Endothelial cell of umbilical vein (primary cell): ENCODE results near the gene MN1. TPM values are rescaled to one million over a fixed set of nuclear protein-coding genes. Genes with fewer than 3 reads are reported as not detected.

ENCODE experiments used
- BruUV-seq: library from RNA; stranded (reverse); fragments of 400-500 nt; replicated peaks from 2 replicates; lab custom pipeline; 2021; lab: Mats Ljungman, UMichigan
- CTCF ChIA-PET: fragments of 300-600, 350-600 bp; sonication (Branson Sonifier 250); formaldehyde crosslinking; loops from one replicate; lab custom pipeline; 2021; ENCODE audit warnings: antibody characterized with exemption, inconsistent platforms; lab: Charles Lee
- POLR2A ChIA-PET: fragments of 300-600, 350-600 bp; sonication (Branson Sonifier 250); formaldehyde crosslinking; loops from one replicate; lab custom pipeline; 2021; ENCODE audit warnings: antibody characterized with exemption, inconsistent platforms; lab: Charles Lee
- DNase-seq: peaks from one replicate; pipeline ENCODE4 v3.0.0-alpha.2; 2011; ENCODE audit warnings: low read depth, low spot score
- FAIRE-seq: peaks from 2 replicates; lab custom pipeline; 2011; peaks lifted over from hg19 to GRCh38; lab: Jason Lieb, UNC
- H2AFZ ChIP-seq: 2 replicates; pipeline ENCODE4 v1.6.0; 2012; ENCODE audit warnings: low read depth, low read length, control low read depth, inconsistent platforms
- H3K27ac ChIP-seq: 2 replicates; pipeline ENCODE4 v1.5.1; 2011; ENCODE audit warnings: low read depth, mild to moderate bottlenecking, control low read depth, low read length, moderate library complexity; ENCODE audit not compliant: insufficient read depth
- H3K27me3 ChIP-seq, 2 experiments: 2 replicates each; pipeline versions ENCODE4 v1.6.0 to v1.6.1; 2011; ENCODE audit warnings: low read length in 2 of 2, mixed read lengths in 1 of 2; ENCODE audit not compliant: control insufficient read depth in 2 of 2, insufficient read depth in 2 of 2
- H3K36me3 ChIP-seq, 2 experiments: 2 replicates in 1 of 2; 3 replicates in 1 of 2; pipeline ENCODE4 v1.5.1; 2011; ENCODE audit warnings: low read length in 2 of 2, mild to moderate bottlenecking in 1 of 2, moderate library complexity in 1 of 2; ENCODE audit not compliant: control insufficient read depth in 2 of 2, insufficient read depth in 2 of 2; ENCODE audit errors: extremely low read depth in 1 of 2
- H3K4me1 ChIP-seq: 3 replicates; pipeline ENCODE4 v1.5.1; 2011; ENCODE audit warnings: mild to moderate bottlenecking, low read length; ENCODE audit not compliant: control insufficient read depth, insufficient read depth; ENCODE audit errors: extremely low read depth
- H3K4me2 ChIP-seq: 2 replicates; pipeline ENCODE4 v1.6.1; 2011; ENCODE audit warnings: low read length, control low read depth, mixed read lengths; ENCODE audit not compliant: insufficient read depth
- H3K4me3 ChIP-seq, 3 experiments: fragments of 200-600 bp in 1 of 3; sonication (generic), shearing (Covaris generic) in 1 of 3; replicated peaks in 1 of 3; 2 replicates each; pipeline ENCODE4 v1.5.1; 2011 to 2016; ENCODE audit warnings: control low read depth in 3 of 3, low read length in 3 of 3, mild to moderate bottlenecking in 2 of 3, inconsistent platforms in 1 of 3, low read depth in 1 of 3, moderate library complexity in 1 of 3; ENCODE audit not compliant: insufficient read depth in 1 of 3
- H3K79me2 ChIP-seq: 2 replicates; pipeline ENCODE4 v1.6.0; 2012; ENCODE audit warnings: low read length, inconsistent platforms; ENCODE audit not compliant: control insufficient read depth, insufficient read depth
- H3K9ac ChIP-seq: replicated peaks from 2 replicates; pipeline ENCODE3; 2011; ENCODE audit warnings: low read length, control low read depth; ENCODE audit not compliant: insufficient read depth; ENCODE audit errors: extremely low read depth
- H3K9me1 ChIP-seq: replicated peaks from 3 replicates; pipeline ENCODE4 v1.6.0; 2011; ENCODE audit warnings: mild to moderate bottlenecking, low read length; ENCODE audit not compliant: control insufficient read depth, insufficient read depth; ENCODE audit errors: extremely low read depth
- H3K9me3 ChIP-seq: replicated peaks from 2 replicates; pipeline ENCODE4 v1.5.1; 2012; ENCODE audit warnings: low read length, inconsistent platforms; ENCODE audit not compliant: control insufficient read depth, insufficient read depth
- H4K20me1 ChIP-seq: replicated peaks from 2 replicates; pipeline ENCODE3; 2011; ENCODE audit warnings: mild to moderate bottlenecking, low read length; ENCODE audit not compliant: control insufficient read depth, insufficient read depth; ENCODE audit errors: extremely low read depth
- CTCF ChIP-seq, 2 donors: IDR thresholded peaks; 1 replicate in 1 of 2; 2 replicates in 1 of 2; pipeline ENCODE4 v1.5.1; 2011; ENCODE audit warnings: low read length in 2 of 2, mild to moderate bottlenecking in 2 of 2, moderate library complexity in 2 of 2, control low read depth in 1 of 2, inconsistent platforms in 1 of 2, low read depth in 1 of 2; ENCODE audit not compliant: insufficient read depth in 1 of 2; ENCODE audit errors: extremely low read depth in 1 of 2
- FOS ChIP-seq: IDR thresholded peaks from 2 replicates; pipeline ENCODE4 v1.6.1; 2011; ENCODE audit warnings: mild to moderate bottlenecking, low read length, moderate library complexity, borderline replicate concordance; ENCODE audit not compliant: insufficient read depth
- GATA2 ChIP-seq: IDR thresholded peaks from 2 replicates; pipeline ENCODE4 v1.7.0; 2011; ENCODE audit warnings: low read depth, mild to moderate bottlenecking, moderate library complexity, mixed read lengths, low read length; ENCODE audit not compliant: insufficient read length, insufficient read depth
- JUN ChIP-seq: IDR thresholded peaks from 2 replicates; pipeline ENCODE4 v1.6.1; 2011; ENCODE audit warnings: borderline replicate concordance, low read depth; ENCODE audit not compliant: insufficient read length, insufficient read depth
- MAX ChIP-seq: IDR thresholded peaks from 2 replicates; pipeline ENCODE4 v1.6.1; 2011; ENCODE audit not compliant: insufficient read depth, insufficient read length
- POLR2A ChIP-seq: IDR thresholded peaks from 2 replicates; pipeline ENCODE4 v1.6.1; 2012; ENCODE audit warnings: low read depth, mild to moderate bottlenecking, control low read depth, low read length
- dilution Hi-C: fragments of 300-500 bp; cut with MboI; formaldehyde crosslinking; loops from one replicate; pipeline ENCODE4 v1.15.0; 2019; ENCODE audit warnings: low sequenced_read_pairs; ENCODE audit not compliant: extremely low pct_ligation_motif_present
- intact Hi-C: fragments of 100-400 bp; cut with micrococcal nuclease; formaldehyde crosslinking; loops from one replicate; pipeline ENCODE4 v1.10.0; 2022
- polyA plus RNA-seq, 4 experiments: library from polyadenylated mRNA; depleted of rRNA in 3 of 4; stranded (reverse) in 3 of 4; unstranded in 1 of 4; fragments of >200 nt; gene quantifications; 2 replicates each; pipeline versions ENCODE4 v1.2.1 to v1.2.3, GENCODE V29; 2011 to 2012; ENCODE audit warnings: missing spikeins in 1 of 4
- total RNA-seq: library from RNA; stranded (reverse); gene quantifications from 2 replicates; pipeline ENCODE4 v1.2.3, GENCODE V29; 2021

MN1 gene
- total and polyA plus RNA-seq, 2 donors (not counting 3 experiments of a cell fraction or from before 2014, with no cell fraction given): 3.8 to 5.2 TPM

- Histone ChIP-seq H3K36me3 (no peaks in the 10 kb centered on the region), H3K9me3 (no peaks in the 10 kb centered on the region), H4K20me1 (no peaks in the 10 kb centered on the region), H3K4me3 (no peak overlapping the region), H3K9me1 (no peaks in the 10 kb centered on the region), H3K4me1 (peaks cover 12% of the 10 kb centered on the region), H3K27ac (no peak overlapping the region), H3K79me2 (no peaks in the 10 kb centered on the region), H3K27me3 (no peaks in the 10 kb centered on the region), H3K4me2 (no peak overlapping the region), H2AFZ (no peak overlapping the region), H3K9ac (no peak overlapping the region)
- FAIRE-seq (no peak), DNase-seq (no peak)
- TF ChIP-seq FOS (peak; percentile 9), MAX (no peak), POLR2A (no peak), JUN (no peak), CTCF (IDR thresholded peaks at IDR 0.05; ENCODE audit: extremely low read depth in 1 of 2, insufficient read depth in 1 of 2, low read depth in 1 of 2, low read length in 2 of 2) (no peak), GATA2 (no peak)
- POLR2A ChIA-PET: no interaction called here
- intact Hi-C loops (no loop called here), dilution Hi-C loops (no loop called here)
- CTCF ChIA-PET: no interaction called here
- BruUV-seq: no TSS peak
These were observed 80.7 kb downstream of the MN1 start for GRCh38 chr22:27720860-27721259.
